GM12891 (cell line): ENCODE results near the gene KCTD16.

Source experiments
- DNase-seq: peaks from one replicate; pipeline ENCODE4 v3.0.0; 2011; ENCODE audit warnings: low spot score; ENCODE audit not compliant: insufficient read length
- FAIRE-seq: peaks from 2 replicates; lab custom pipeline; 2011; peaks lifted over from hg19 to GRCh38; lab: Jason Lieb, UNC
- PAX5 ChIP-seq: IDR thresholded peaks from 2 replicates; pipeline ENCODE4 v1.6.1; 2011; ENCODE audit warnings: low read length, moderate library complexity, mild to moderate bottlenecking; ENCODE audit not compliant: insufficient read depth, severe bottlenecking
- POLR2A ChIP-seq: IDR thresholded peaks from 2 replicates; pipeline ENCODE4 v1.6.1; 2011; ENCODE audit warnings: low read depth, low read length, control low read depth
- POLR2AphosphoS5 ChIP-seq: IDR thresholded peaks from 2 replicates; pipeline ENCODE4 v1.6.1; 2011; ENCODE audit warnings: low read depth, low read length, control low read depth
- POU2F2 ChIP-seq: IDR thresholded peaks from 2 replicates; pipeline ENCODE4 v1.6.1; 2011; ENCODE audit warnings: low read depth, mild to moderate bottlenecking, control low read depth, low read length, moderate library complexity
- SPI1 ChIP-seq: IDR thresholded peaks from 2 replicates; pipeline ENCODE4 v1.6.1; 2011; ENCODE audit warnings: low read depth, low read length, control low read depth
- TAF1 ChIP-seq: IDR thresholded peaks from 2 replicates; pipeline ENCODE4 v1.6.1; 2011; ENCODE audit warnings: low read depth, low read length, control low read depth

The KCTD16 gene

GRCh38 chr5:144202072-144202471 lies 31.4 kb downstream of the KCTD16 start:
- no peak for DNase-seq
- no peak for FAIRE-seq

GRCh38 chr5:144202726-144203125 lies 32.1 kb downstream of the KCTD16 start:
- TF ChIP-seq PAX5 (no peak), SPI1 (peak; percentile 46; the same call in 1 of the 2 replicates)
- FAIRE-seq (no peak), DNase-seq (no peak)

More at GRCh38 chr5:144202072-144202471, 31.4 kb downstream of the KCTD16 start:
- TF ChIP-seq POLR2A (no peak), POLR2AphosphoS5 (no peak), TAF1 (no peak), PAX5 (no peak), POU2F2 (no peak), SPI1 (no peak)

- TF ChIP-seq PAX5, result no peak
- no peak for TF ChIP-seq SPI1
- TF ChIP-seq TAF1, result no peak
- no peak for TF ChIP-seq POLR2A
- no peak for TF ChIP-seq POU2F2
- TF ChIP-seq POLR2AphosphoS5, result no peak
- FAIRE-seq (peak; percentile 90), DNase-seq (peak; percentile 6)
Observed at GRCh38 chr5:144203750-144204596, 33.3 kb downstream of the KCTD16 start.

- FAIRE-seq (no peak), DNase-seq (no peak)
- TF ChIP-seq TAF1 (no peak), POU2F2 (no peak), POLR2A (no peak), PAX5 (no peak), POLR2AphosphoS5 (no peak), SPI1 (no peak)
Observed at GRCh38 chr5:144205141-144205551, 34.5 kb downstream of the KCTD16 start.

- FAIRE-seq, result no peak
- no peak for TF ChIP-seq POLR2AphosphoS5
- TF ChIP-seq POU2F2, result no peak
- TF ChIP-seq PAX5, result no peak
- no peak for TF ChIP-seq POLR2A
- TF ChIP-seq TAF1, result no peak
- TF ChIP-seq SPI1, result no peak
Observed at GRCh38 chr5:144206141-144206540, 35.5 kb downstream of the KCTD16 start.

GRCh38 chr5:144207875-144208444 lies 37.3 kb downstream of the KCTD16 start:
- no peak for FAIRE-seq
- TF ChIP-seq POLR2AphosphoS5 (no peak), PAX5 (no peak), POU2F2 (no peak)
- no peak for DNase-seq

More at GRCh38 chr5:144206141-144206540, 35.5 kb downstream of the KCTD16 start:
- DNase-seq, result no peak

GRCh38 chr5:144209361-144209760 lies 38.7 kb downstream of the KCTD16 start:
- TF ChIP-seq SPI1 (no peak), POLR2A (no peak), POU2F2 (no peak), TAF1 (no peak), POLR2AphosphoS5 (no peak), PAX5 (no peak)
- FAIRE-seq (no peak), DNase-seq (no peak)

GRCh38 chr5:144210655-144211054 lies 40.0 kb downstream of the KCTD16 start:
- FAIRE-seq, result no peak
- DNase-seq, result no peak
- TF ChIP-seq POLR2A, result no peak
- TF ChIP-seq SPI1, result no peak
- no peak for TF ChIP-seq PAX5
- TF ChIP-seq POLR2AphosphoS5, result no peak
- no peak for TF ChIP-seq POU2F2
- no peak for TF ChIP-seq TAF1

GRCh38 chr5:144219869-144220268 lies 49.2 kb downstream of the KCTD16 start:
- DNase-seq, result no peak
- TF ChIP-seq POLR2AphosphoS5 (no peak), POLR2A (no peak), TAF1 (no peak), SPI1 (no peak), PAX5 (no peak), POU2F2 (no peak)
- FAIRE-seq, result no peak
